T-helper 17 cell (primary cell): ENCODE data around the gene ARHGAP19. TPM values are rescaled to one million over a fixed set of nuclear protein-coding genes. Genes with fewer than 3 reads are reported as not detected.

Experiments
- ATAC-seq: fragments of 150-1000 bp; cut with Tn5 transposase; 2 replicates; pipeline ENCODE4 v1.10.0; 2021; ENCODE audit warnings: mild to moderate bottlenecking, moderate library complexity
- DNase-seq, 3 donors: peaks; one replicate each; pipeline versions ENCODE4 v3.0.0 to v3.0.0-alpha.2; 2020 to 2021
- H3K9me3 ChIP-seq: one replicate; pipeline ENCODE4 v1.7.0; 2013; ENCODE audit warnings: low read length, mild to moderate bottlenecking; ENCODE audit not compliant: control insufficient read depth, poor library complexity, severe bottlenecking
- H3K27ac Mint-ChIP-seq: one replicate; pipeline ENCODE4 v1.8.0; 2022; ENCODE audit warnings: mild to moderate bottlenecking, moderate library complexity, mixed read lengths
- H3K27me3 Mint-ChIP-seq: one replicate; pipeline ENCODE4 v1.8.0; 2022; ENCODE audit warnings: mixed read lengths
- H3K36me3 Mint-ChIP-seq: one replicate; pipeline ENCODE4 v1.8.0; 2022; ENCODE audit warnings: low read depth, mixed read lengths
- H3K4me1 Mint-ChIP-seq: one replicate; pipeline ENCODE4 v1.8.0; 2022; ENCODE audit warnings: mild to moderate bottlenecking, mixed read lengths
- H3K4me3 Mint-ChIP-seq: one replicate; pipeline ENCODE4 v1.8.0; 2022; ENCODE audit warnings: mild to moderate bottlenecking, moderate library complexity, mixed read lengths
- total RNA-seq, 4 donors: library from RNA in 2 of 4; stranded (reverse) in 2 of 4; gene quantifications; one replicate each; pipeline ENCODE4 v1.2.3 and lab custom pipeline; 2022 to 2026

ARHGAP19 gene
- total RNA-seq, 2 donors from 2014 or later: 9.3 to 15.7 TPM

GRCh38 chr10:97256356-97256755 is 36.1 kb downstream of the ARHGAP19 start:
- H3K4me3 Mint-ChIP-seq: no peak overlapping the region
- peaks cover 18% of the 10 kb centered on the region for H3K36me3 Mint-ChIP-seq
- ATAC-seq (no peak), DNase-seq (no peak)
- no peak overlapping the region for H3K27ac Mint-ChIP-seq
- no peaks in the 10 kb centered on the region for H3K27me3 Mint-ChIP-seq
- H3K9me3 ChIP-seq: no peaks in the 10 kb centered on the region
- H3K4me1 Mint-ChIP-seq: peaks cover 5% of the 10 kb centered on the region

- DNase-seq (no peak), ATAC-seq (no peak)
- peak overlapping the region; percentile 17 for H3K27ac Mint-ChIP-seq
- H3K4me3 Mint-ChIP-seq: no peak overlapping the region
- peaks cover 7% of the 10 kb centered on the region for H3K4me1 Mint-ChIP-seq
- peaks cover 18% of the 10 kb centered on the region for H3K36me3 Mint-ChIP-seq
- H3K9me3 ChIP-seq: no peaks in the 10 kb centered on the region
- no peaks in the 10 kb centered on the region for H3K27me3 Mint-ChIP-seq
Observed at GRCh38 chr10:97255512-97256293, 36.7 kb downstream of the ARHGAP19 start.

- no peaks in the 10 kb centered on the region for H3K9me3 ChIP-seq
- no peak overlapping the region for H3K27ac Mint-ChIP-seq
- ATAC-seq (no peak), DNase-seq (no peak)
- no peak overlapping the region for H3K4me3 Mint-ChIP-seq
- H3K36me3 Mint-ChIP-seq: peaks cover 18% of the 10 kb centered on the region
- no peaks in the 10 kb centered on the region for H3K27me3 Mint-ChIP-seq
- peaks cover 7% of the 10 kb centered on the region for H3K4me1 Mint-ChIP-seq
Observed at GRCh38 chr10:97254694-97255093, 37.7 kb downstream of the ARHGAP19 start.

GRCh38 chr10:97250952-97251351 is 41.5 kb downstream of the ARHGAP19 start:
- peaks cover 6% of the 10 kb centered on the region for H3K4me1 Mint-ChIP-seq
- peaks cover 21% of the 10 kb centered on the region for H3K36me3 Mint-ChIP-seq
- H3K9me3 ChIP-seq: no peaks in the 10 kb centered on the region
- no peak overlapping the region for H3K27ac Mint-ChIP-seq
- no peak for ATAC-seq
- no peaks in the 10 kb centered on the region for H3K27me3 Mint-ChIP-seq
- no peak for DNase-seq
- no peak overlapping the region for H3K4me3 Mint-ChIP-seq

- Mint-ChIP-seq H3K36me3 (peaks cover 6% of the 10 kb centered on the region), H3K4me1 (peaks cover 2% of the 10 kb centered on the region)
Observed at GRCh38 chr10:97243836-97244235, 48.6 kb downstream of the ARHGAP19 start.

GRCh38 chr10:97238855-97239254 is 53.6 kb downstream of the ARHGAP19 start:
- no peak for DNase-seq
- H3K4me3 Mint-ChIP-seq: no peak overlapping the region
- peak overlapping the region; percentile 75 for H3K27ac Mint-ChIP-seq
- ATAC-seq: no peak
- H3K4me1 Mint-ChIP-seq: no peaks in the 10 kb centered on the region
- H3K9me3 ChIP-seq: no peaks in the 10 kb centered on the region
- no peaks in the 10 kb centered on the region for H3K36me3 Mint-ChIP-seq
- no peaks in the 10 kb centered on the region for H3K27me3 Mint-ChIP-seq

More at GRCh38 chr10:97243836-97244235, 48.6 kb downstream of the ARHGAP19 start:
- H3K27ac Mint-ChIP-seq: no peak overlapping the region
- ATAC-seq (no peak), DNase-seq (no peak)
- H3K9me3 ChIP-seq: no peaks in the 10 kb centered on the region
- no peak overlapping the region for H3K4me3 Mint-ChIP-seq
- H3K27me3 Mint-ChIP-seq: no peaks in the 10 kb centered on the region

GRCh38 chr10:97235353-97235752 is 57.1 kb downstream of the ARHGAP19 start:
- ATAC-seq (no peak), DNase-seq (no peak)
- peaks cover 2% of the 10 kb centered on the region for H3K36me3 Mint-ChIP-seq
- H3K27ac Mint-ChIP-seq: no peak overlapping the region
- H3K9me3 ChIP-seq: no peaks in the 10 kb centered on the region
- H3K27me3 Mint-ChIP-seq: no peaks in the 10 kb centered on the region
- H3K4me1 Mint-ChIP-seq: no peaks in the 10 kb centered on the region
- no peak overlapping the region for H3K4me3 Mint-ChIP-seq

GRCh38 chr10:97234400-97234799 is 58.0 kb downstream of the ARHGAP19 start:
- Mint-ChIP-seq H3K27me3 (no peaks in the 10 kb centered on the region), H3K36me3 (peaks cover 2% of the 10 kb centered on the region), H3K27ac (no peak overlapping the region), H3K4me1 (no peaks in the 10 kb centered on the region), H3K4me3 (no peak overlapping the region)
- ATAC-seq (no peak), DNase-seq (no peak)
- H3K9me3 ChIP-seq: no peaks in the 10 kb centered on the region

GRCh38 chr10:97230146-97230545 is 62.3 kb downstream of the ARHGAP19 start:
- peaks cover 17% of the 10 kb centered on the region for H3K36me3 Mint-ChIP-seq
- DNase-seq: no peak
- peaks cover 4% of the 10 kb centered on the region for H3K4me1 Mint-ChIP-seq
- no peaks in the 10 kb centered on the region for H3K9me3 ChIP-seq
- H3K27ac Mint-ChIP-seq: no peak overlapping the region
- H3K27me3 Mint-ChIP-seq: no peaks in the 10 kb centered on the region
- H3K4me3 Mint-ChIP-seq: no peak overlapping the region
- ATAC-seq: no peak

GRCh38 chr10:97229322-97230015 is 63.0 kb downstream of the ARHGAP19 start:
- H3K9me3 ChIP-seq: no peaks in the 10 kb centered on the region
- ATAC-seq: no peak
- no peak overlapping the region for H3K4me3 Mint-ChIP-seq
- H3K27ac Mint-ChIP-seq: no peak overlapping the region
- H3K36me3 Mint-ChIP-seq: peaks cover 23% of the 10 kb centered on the region
- H3K4me1 Mint-ChIP-seq: peaks cover 9% of the 10 kb centered on the region
- no peak for DNase-seq
- no peaks in the 10 kb centered on the region for H3K27me3 Mint-ChIP-seq

- Mint-ChIP-seq H3K36me3 (peaks cover 25% of the 10 kb centered on the region), H3K27me3 (no peaks in the 10 kb centered on the region), H3K4me3 (no peak overlapping the region), H3K27ac (no peak overlapping the region), H3K4me1 (peaks cover 12% of the 10 kb centered on the region)
- ATAC-seq (no peak), DNase-seq (no peak)
- no peaks in the 10 kb centered on the region for H3K9me3 ChIP-seq
Observed at GRCh38 chr10:97228775-97229157, 63.7 kb downstream of the ARHGAP19 start.

GRCh38 chr10:97228130-97228774 is 64.2 kb downstream of the ARHGAP19 start:
- Mint-ChIP-seq H3K27me3 (no peaks in the 10 kb centered on the region), H3K36me3 (peaks cover 25% of the 10 kb centered on the region), H3K27ac (no peak overlapping the region), H3K4me3 (no peak overlapping the region), H3K4me1 (peaks cover 12% of the 10 kb centered on the region)
- ATAC-seq (no peak), DNase-seq (no peak)
- no peaks in the 10 kb centered on the region for H3K9me3 ChIP-seq

GRCh38 chr10:97226398-97226797 is 66.0 kb downstream of the ARHGAP19 start:
- Mint-ChIP-seq H3K4me1 (peaks cover 12% of the 10 kb centered on the region), H3K27me3 (no peaks in the 10 kb centered on the region), H3K4me3 (no peak overlapping the region), H3K36me3 (peaks cover 25% of the 10 kb centered on the region), H3K27ac (no peak overlapping the region)
- DNase-seq: no peak
- ATAC-seq: no peak
- H3K9me3 ChIP-seq: no peaks in the 10 kb centered on the region
